HepG2 (cell line): ENCODE data around the gene SYNGR4. TPM values are rescaled to one million over a fixed set of nuclear protein-coding genes. Genes with fewer than 3 reads are reported as not detected.

Experiments used
- GATAD1 ChIP-seq: IDR thresholded peaks from 2 replicates; pipeline ENCODE4 v1.6.1; 2016; ENCODE audit warnings: missing genetic modification reagents, missing compliant biosample characterization
- GTF3A ChIP-seq: sonication (generic); formaldehyde crosslinking; conservative IDR thresholded peaks from 2 replicates; pipeline ENCODE4 v1.4.0; 2020; ENCODE audit warnings: mild to moderate bottlenecking, missing genetic modification reagents
- HNF4G ChIP-seq, 2 experiments: sonication (generic) in 1 of 2; formaldehyde crosslinking in 1 of 2; IDR thresholded peaks; 2 replicates each; pipeline versions ENCODE4 v1.4.0 to v1.6.1; 2011 to 2020; ENCODE audit warnings: borderline replicate concordance in 2 of 2, low read depth in 2 of 2, mild to moderate bottlenecking in 2 of 2, low read length in 1 of 2, missing genetic modification reagents in 1 of 2, moderate library complexity in 1 of 2
- MYNN ChIP-seq: sonication (generic); formaldehyde crosslinking; IDR thresholded peaks from 2 replicates; pipeline ENCODE4 v1.4.0; 2020; ENCODE audit warnings: mild to moderate bottlenecking, low read depth, missing genetic modification reagents
- NR2C2 ChIP-seq: sonication (generic); formaldehyde crosslinking; IDR thresholded peaks from 2 replicates; pipeline ENCODE4 v1.4.0; 2020; ENCODE audit warnings: missing genetic modification reagents, mild to moderate bottlenecking, moderate library complexity, borderline replicate concordance
- SSRP1 ChIP-seq: IDR thresholded peaks from 2 replicates; pipeline ENCODE4 v1.6.1; 2016; ENCODE audit warnings: control low read depth
- TIGD3 ChIP-seq: sonication (generic); formaldehyde crosslinking; IDR thresholded peaks from 2 replicates; pipeline ENCODE4 v1.5.1; 2020; ENCODE audit warnings: mild to moderate bottlenecking, missing genetic modification reagents, borderline replicate concordance
- ZFP37 ChIP-seq: sonication (generic); formaldehyde crosslinking; IDR thresholded peaks from 2 replicates; pipeline ENCODE4 v1.4.0; 2020; ENCODE audit warnings: missing genetic modification reagents, borderline replicate concordance
- ZNF280D ChIP-seq: sonication (generic); formaldehyde crosslinking; IDR thresholded peaks from 2 replicates; pipeline ENCODE4 v1.5.1; 2020; ENCODE audit warnings: mild to moderate bottlenecking, missing genetic modification reagents
- ZNF354B ChIP-seq: sonication (generic); formaldehyde crosslinking; IDR thresholded peaks from 2 replicates; pipeline ENCODE4 v1.8.0; 2022; ENCODE audit warnings: mild to moderate bottlenecking, missing genetic modification reagents
- ZNF503 ChIP-seq: sonication (generic); formaldehyde crosslinking; IDR thresholded peaks from 2 replicates; pipeline ENCODE4 v1.4.0; 2020; ENCODE audit warnings: missing genetic modification reagents
- ZNF746 ChIP-seq: sonication (generic); formaldehyde crosslinking; IDR thresholded peaks from 2 replicates; pipeline ENCODE4 v1.8.0; 2022; ENCODE audit warnings: mild to moderate bottlenecking, missing genetic modification reagents
- polyA plus RNA-seq, 8 experiments: library from polyadenylated mRNA; depleted of rRNA in 3 of 8; stranded (reverse) in 7 of 8; unstranded in 1 of 8; fragments of >200 nt; fragmentation: Illumina TruSeq in 4 of 8; extraction: Trizol in 4 of 8; gene quantifications; 2 replicates each; pipeline versions ENCODE4 v1.2.1 to v1.2.3, GENCODE V29; 2011 to 2016; ENCODE audit warnings: low read depth in 4 of 8, missing spikeins in 1 of 8, mixed read lengths in 1 of 8; ENCODE audit not compliant: insufficient read depth in 1 of 8
- total RNA-seq, 5 experiments: library from RNA; depleted of rRNA; stranded (reverse); fragments of >200 nt; fragmentation: Illumina TruSeq; extraction: Trizol; gene quantifications; 2 replicates each; pipeline ENCODE4 v1.2.3, GENCODE V29; 2016; ENCODE audit warnings: low read depth in 1 of 5

The SYNGR4 gene
- total and polyA plus RNA-seq, 2 of the 13 experiments (the other 11 are each of a cell fraction or from before 2014, with no cell fraction given) = not detected

- TF ChIP-seq HNF4G (IDR thresholded peaks at IDR 0.05; ENCODE audit: borderline replicate concordance, low read depth, low read length) (no peak), HNF4G (CRISPR knock-in tag; IDR thresholded peaks at IDR 0.05; ENCODE audit: borderline replicate concordance, low read depth) (no peak), NR2C2 (CRISPR knock-in tag) (0 out of 2 replicates have a peak, but pooled peaks have one; percentile 43), GATAD1 (peak; percentile 53; the same call in 1 of the 2 replicates), ZNF280D (CRISPR knock-in tag) (peak; percentile 44; the same call in 1 of the 2 replicates), ZFP37 (CRISPR knock-in tag) (no peak), TIGD3 (CRISPR knock-in tag) (no peak), ZNF503 (peak; percentile 84; the same call in 1 of the 2 replicates), SSRP1 (CRISPR knock-in tag) (peak; percentile 76; the same call in 1 of the 2 replicates), GTF3A (CRISPR knock-in tag) (no peak), ZNF354B (CRISPR knock-in tag) (no peak), MYNN (no peak), ZNF746 (CRISPR knock-in tag) (peak; percentile 98)
Measured at GRCh38 chr19:48354332-48354992, 9.7 kb upstream of the SYNGR4 start (continued).
